Colon (tissue), 2 donors: ENCODE measurements around the gene TUBA4B.
"Not testable (repeated sequence)": the region's sequence is repeated elsewhere in the genome, so short reads cannot be mapped to it uniquely, and the experiment has no call there.

Experiments used
- FAIRE-seq: peaks from 2 replicates; lab custom pipeline; 2012; peaks lifted over from hg19 to GRCh38; lab: Jason Lieb, UNC
- donor health status: control.
- donor health status: control.

TUBA4B gene

GRCh38 chr2:219277703-219278654, 24.9 kb downstream of the TUBA4B start:
- no peak for FAIRE-seq

GRCh38 chr2:219278655-219279150, 25.7 kb downstream of the TUBA4B start:
- no peak for FAIRE-seq

- no peak for FAIRE-seq
Observed at GRCh38 chr2:219279151-219279915, 26.3 kb downstream of the TUBA4B start, which contains the start of gene DNAJB2. DNAJB2 (plus strand) TSS chr2:219279366; CDS start chr2:219279834, 468 bp downstream.

GRCh38 chr2:219279916-219280516, 27.0 kb downstream of the TUBA4B start:
- FAIRE-seq, result no peak

GRCh38 chr2:219280651-219281050, 27.6 kb downstream of the TUBA4B start:
- no peak for FAIRE-seq

- FAIRE-seq, result no peak
Observed at GRCh38 chr2:219281588-219281987, 28.5 kb downstream of the TUBA4B start.

- FAIRE-seq, result no peak
Observed at GRCh38 chr2:219282375-219282774, 29.3 kb downstream of the TUBA4B start.

GRCh38 chr2:219282943-219283581, 30.0 kb downstream of the TUBA4B start:
- FAIRE-seq, result no peak

GRCh38 chr2:219284501-219285372, 31.7 kb downstream of the TUBA4B start:
- no peak for FAIRE-seq

- FAIRE-seq, result no peak
Observed at GRCh38 chr2:219285373-219285735, 32.3 kb downstream of the TUBA4B start.

GRCh38 chr2:219285894-219286425, 32.9 kb downstream of the TUBA4B start:
- FAIRE-seq, result no peak

GRCh38 chr2:219286436-219287115, 33.5 kb downstream of the TUBA4B start:
- FAIRE-seq, result no peak

GRCh38 chr2:219287116-219287440, 34.0 kb downstream of the TUBA4B start:
- not testable (repeated sequence) for FAIRE-seq

GRCh38 chr2:219287580-219288265, 34.7 kb downstream of the TUBA4B start:
- no peak for FAIRE-seq

GRCh38 chr2:219289195-219289536, 36.1 kb downstream of the TUBA4B start:
- no peak for FAIRE-seq

GRCh38 chr2:219289537-219290361, 36.7 kb downstream of the TUBA4B start:
- no peak for FAIRE-seq

- no peak for FAIRE-seq
Observed at GRCh38 chr2:219290381-219291171, 37.5 kb downstream of the TUBA4B start.

GRCh38 chr2:219291394-219291793, 38.4 kb downstream of the TUBA4B start:
- no peak for FAIRE-seq
